Non-pigmented ciliary epithelial cell (primary cell): ENCODE data around the gene BANP.
"Not testable (repeated sequence)": the region's sequence is repeated elsewhere in the genome, so short reads cannot be mapped to it uniquely, and the experiment has no call there.

Experiments used
- DNase-seq: peaks from one replicate; pipeline ENCODE4 v3.0.0-alpha.2; 2010; ENCODE audit warnings: low read depth

The BANP gene

GRCh38 chr16:88103581-88104188 is 152.5 kb downstream of the BANP start:
- DNase-seq = no peak

- not testable (repeated sequence) for DNase-seq
Measured at GRCh38 chr16:88104363-88104762, 153.1 kb downstream of the BANP start.

- DNase-seq = not testable (repeated sequence)
Measured at GRCh38 chr16:88105574-88106140, 154.4 kb downstream of the BANP start.

- not testable (repeated sequence) for DNase-seq
Measured at GRCh38 chr16:88106566-88106965, 155.3 kb downstream of the BANP start.

GRCh38 chr16:88108762-88109161 is 157.5 kb downstream of the BANP start:
- no peak for DNase-seq

- DNase-seq = not testable (repeated sequence)
Measured at GRCh38 chr16:88109726-88110621, 158.7 kb downstream of the BANP start.

- DNase-seq = not testable (repeated sequence)
Measured at GRCh38 chr16:88110875-88111494, 159.8 kb downstream of the BANP start.

- DNase-seq = not testable (repeated sequence)
Measured at GRCh38 chr16:88111976-88112375, 160.7 kb downstream of the BANP start.

- DNase-seq = no peak
Measured at GRCh38 chr16:88113545-88114045, 162.4 kb downstream of the BANP start.

- not testable (repeated sequence) for DNase-seq
Measured at GRCh38 chr16:88114541-88115228, 163.5 kb downstream of the BANP start.

- DNase-seq = no peak
Measured at GRCh38 chr16:88116121-88116520, 164.9 kb downstream of the BANP start.

GRCh38 chr16:88117476-88117868 is 166.2 kb downstream of the BANP start:
- DNase-seq = no peak

GRCh38 chr16:88118376-88118775 is 167.1 kb downstream of the BANP start:
- no peak for DNase-seq

- DNase-seq = peak; percentile 84
Measured at GRCh38 chr16:88118852-88119741, 167.9 kb downstream of the BANP start.

- DNase-seq = not testable (repeated sequence)
Measured at GRCh38 chr16:88119881-88120751, 168.9 kb downstream of the BANP start.

GRCh38 chr16:88120812-88121211 is 169.6 kb downstream of the BANP start:
- no peak for DNase-seq

- not testable (repeated sequence) for DNase-seq
Measured at GRCh38 chr16:88121391-88121790, 170.2 kb downstream of the BANP start.

GRCh38 chr16:88121886-88122580 is 170.8 kb downstream of the BANP start:
- no peak for DNase-seq
